Stimulated activated CD8-positive, alpha-beta memory T cell treated with anti-CD3 and anti-CD28 coated beads, Interleukin-12 subunit alpha, Interleukin-12 subunit beta, amount 100 ng/mL, for 24 hours (primary cell): Measurements from ENCODE around the gene WFDC1.

Source experiments
- DNase-seq: peaks from one replicate; pipeline ENCODE4 v3.0.0-alpha.2; 2020; ENCODE audit errors: extremely low read depth

Gene WFDC1

GRCh38 chr16:84272740-84273320, 21.8 kb upstream of the WFDC1 start:
- no peak for DNase-seq

GRCh38 chr16:84274515-84274914, 20.2 kb upstream of the WFDC1 start:
- no peak for DNase-seq

DNA sequence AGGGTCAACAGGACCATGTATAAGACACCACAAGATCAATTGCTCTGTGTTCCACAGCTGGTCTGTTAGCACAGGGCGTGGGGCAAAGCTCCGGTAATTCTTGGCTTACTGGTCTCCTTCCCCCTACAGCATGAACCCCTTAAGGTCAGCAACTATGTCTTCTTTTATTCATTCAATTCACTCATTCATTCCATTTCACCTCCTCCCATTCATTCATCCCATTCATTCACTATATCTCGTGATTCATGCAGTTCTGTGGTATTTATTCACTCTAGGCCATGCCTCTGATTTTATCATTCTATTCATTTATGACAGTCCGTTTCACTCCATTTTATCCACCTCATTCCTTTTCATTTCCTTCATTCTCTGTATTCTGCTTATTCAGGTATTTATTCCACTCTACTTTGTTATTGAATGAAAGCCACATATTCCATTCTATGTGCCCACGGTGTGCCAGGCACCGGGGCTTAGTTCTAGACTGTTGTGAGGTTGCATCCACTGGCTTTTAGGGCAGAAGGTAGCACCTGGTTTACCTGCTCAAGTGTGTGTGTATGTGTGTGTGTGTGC, 19.0 kb upstream of the WFDC1 start:
- DNase-seq, result no peak

DNA sequence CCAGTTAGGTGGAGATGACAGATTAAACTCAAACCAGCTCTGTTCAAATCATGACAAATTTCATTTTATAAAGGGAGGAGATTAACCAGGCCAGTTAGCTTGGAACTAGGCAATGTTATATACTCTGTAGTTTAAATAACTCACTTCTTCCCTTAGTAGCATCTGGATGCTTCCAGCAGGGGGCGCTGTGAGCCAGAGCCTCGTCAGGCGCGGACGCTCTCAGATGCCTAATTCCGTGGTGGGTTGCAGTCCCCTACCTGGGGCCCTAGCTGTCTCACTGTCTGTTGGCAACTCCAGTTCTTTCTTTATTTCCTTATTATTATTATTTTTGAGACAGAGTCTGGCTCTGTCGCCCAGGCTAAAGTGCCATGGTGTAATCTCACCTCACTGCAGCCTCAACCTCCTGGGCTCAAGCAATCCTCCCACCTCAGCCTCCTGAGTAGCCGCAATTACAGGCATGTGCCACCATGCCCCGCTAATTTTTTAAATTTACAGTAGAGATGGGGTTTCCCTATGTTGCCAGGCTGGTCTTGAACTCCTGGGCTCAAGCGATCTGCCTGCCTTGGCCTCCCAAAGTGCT, 17.3 kb upstream of the WFDC1 start:
- peak; percentile 33 for DNase-seq

DNA sequence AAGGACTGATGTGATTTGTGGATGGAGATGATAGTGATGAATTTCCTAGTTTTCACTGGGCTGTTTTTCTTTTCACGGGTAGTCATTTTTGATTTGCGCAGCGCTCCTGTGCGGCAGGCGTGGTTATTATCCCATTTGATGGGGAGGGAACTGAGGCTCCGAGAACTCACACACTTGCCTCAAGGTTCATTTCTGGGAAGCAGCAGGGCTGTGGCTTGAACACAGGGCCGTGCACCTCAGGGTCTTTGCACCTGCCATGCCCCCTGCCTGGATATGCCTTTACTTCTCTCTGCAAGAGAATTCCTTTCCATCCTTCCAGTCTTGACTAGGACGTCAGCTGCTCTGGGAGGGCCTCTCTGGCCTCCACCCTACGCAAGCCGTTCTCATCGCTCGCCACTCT, 16.3 kb upstream of the WFDC1 start:
- no peak for DNase-seq

DNA sequence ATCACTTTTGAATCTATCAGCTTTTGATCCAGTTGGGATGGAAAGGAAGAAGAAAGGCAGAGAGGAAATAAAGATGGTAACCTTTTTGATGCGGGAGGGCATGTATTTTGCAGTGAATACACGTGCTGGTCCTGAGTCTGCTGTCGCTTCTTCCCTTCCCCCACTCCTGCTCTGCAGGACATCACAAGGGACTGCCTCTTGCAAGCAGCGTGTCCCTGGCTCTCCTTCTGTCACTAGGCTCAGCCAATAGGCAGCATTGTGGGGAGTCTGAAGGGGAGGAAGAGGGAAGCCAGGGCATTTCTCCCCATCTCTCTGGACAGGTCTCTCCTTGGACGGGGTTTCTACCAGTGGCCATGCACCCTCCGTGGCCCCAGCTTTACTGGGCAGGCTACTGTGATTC, 15.7 kb upstream of the WFDC1 start:
- no peak for DNase-seq

DNA sequence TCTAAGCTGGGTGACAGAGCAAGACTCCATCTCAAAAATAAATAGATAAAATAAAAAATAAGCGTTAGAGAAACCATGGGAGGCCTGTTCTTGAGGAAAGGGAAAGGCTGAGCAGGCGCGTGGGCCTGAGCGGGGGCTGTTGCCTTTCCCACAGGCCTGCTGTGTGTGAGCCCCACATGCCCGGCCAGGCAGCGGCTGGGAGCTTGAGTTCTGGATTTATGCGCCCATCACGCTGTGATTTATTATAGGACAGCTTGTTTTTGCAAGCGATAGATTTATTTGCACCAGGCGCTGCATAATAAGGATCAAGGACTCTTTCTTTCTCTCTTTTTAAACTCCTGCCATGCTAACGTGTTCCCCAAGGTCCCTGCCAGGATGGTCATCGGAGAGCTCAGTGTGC, 14.8 kb upstream of the WFDC1 start:
- DNase-seq, result no peak

DNA sequence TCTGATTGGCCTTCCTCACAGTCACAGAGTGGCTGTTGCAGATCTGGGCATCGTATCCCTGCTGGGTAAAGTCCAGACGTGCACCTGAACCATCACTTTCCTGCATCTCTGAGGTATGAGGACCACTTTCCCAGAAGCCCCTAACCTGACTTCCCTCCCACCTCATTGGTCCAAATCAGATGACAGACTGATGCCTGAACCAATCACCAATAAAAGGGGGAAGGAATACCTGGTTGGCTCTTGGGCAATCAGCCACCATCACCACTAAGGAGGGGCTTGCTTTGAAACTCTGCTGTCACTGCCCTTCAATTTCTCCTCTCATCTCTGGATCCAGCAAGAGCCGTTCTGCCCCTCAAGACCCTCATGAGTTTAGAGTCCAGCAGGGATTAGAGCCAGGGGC, 13.6 kb upstream of the WFDC1 start:
- DNase-seq, result no peak

GRCh38 chr16:84282533-84282932, 12.1 kb upstream of the WFDC1 start:
- no peak for DNase-seq

GRCh38 chr16:84283314-84284153, 11.1 kb upstream of the WFDC1 start:
- DNase-seq, result no peak

DNA sequence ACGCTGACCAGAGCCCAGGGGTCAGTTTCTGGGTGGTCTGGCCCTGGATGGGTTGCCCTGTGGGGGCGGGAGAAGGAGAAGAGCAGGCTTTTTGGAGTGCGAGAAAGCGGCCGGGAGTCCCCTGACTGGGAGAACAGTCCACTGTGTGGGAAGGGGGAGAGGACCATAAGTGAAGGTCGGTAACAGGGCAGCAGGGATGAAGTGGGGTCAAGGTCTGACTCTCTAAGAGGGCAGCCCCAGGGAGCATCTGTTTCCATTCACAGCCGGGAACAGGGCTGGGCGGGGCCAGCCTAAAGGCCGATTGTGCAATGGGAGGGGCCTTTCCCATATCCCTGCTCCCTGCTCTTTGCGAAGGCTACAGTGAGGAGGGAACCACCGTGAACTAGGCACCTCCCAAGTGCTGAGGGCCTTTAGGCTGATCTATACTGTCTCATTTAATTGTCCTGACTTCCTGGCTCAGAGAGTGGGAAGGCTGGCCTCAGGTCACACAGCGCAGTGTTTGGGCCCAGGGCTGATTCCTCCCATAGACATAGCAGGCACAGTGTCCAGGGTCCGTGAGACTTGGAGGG, 10.4 kb upstream of the WFDC1 start:
- no peak for DNase-seq

DNA sequence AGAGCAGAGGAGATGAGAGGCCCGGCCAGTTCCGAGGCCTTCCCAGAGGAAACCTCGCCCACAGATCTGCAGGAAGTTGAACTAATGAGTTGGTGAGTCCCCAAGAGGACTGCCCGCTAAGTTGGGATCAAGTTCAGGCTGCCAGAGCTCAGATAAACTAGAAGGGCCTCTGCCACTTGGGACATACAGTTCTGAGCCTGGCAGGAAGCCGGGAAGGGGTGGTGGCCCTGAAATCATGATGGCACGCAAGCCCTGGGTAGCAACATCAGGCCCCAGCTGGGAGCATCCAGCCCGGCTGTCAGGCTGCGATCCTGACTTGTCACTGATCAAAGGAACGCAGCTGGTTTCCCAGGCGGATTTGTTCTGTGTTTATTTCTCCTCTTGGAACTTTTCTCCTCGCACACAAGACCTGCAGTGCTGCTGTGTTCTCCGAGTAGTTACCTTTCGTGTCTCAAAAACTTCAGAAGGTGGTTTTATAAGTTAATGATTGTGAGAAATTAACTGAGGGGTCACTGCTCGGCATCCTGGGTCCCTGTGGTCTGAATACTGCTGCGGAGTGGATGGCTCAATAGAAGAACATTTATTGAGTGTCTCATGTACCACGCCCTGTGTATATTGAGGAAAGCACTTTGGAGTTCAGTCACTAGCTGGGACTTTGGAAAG, 8.0 kb upstream of the WFDC1 start:
- no peak for DNase-seq

- no peak for DNase-seq
Measured at GRCh38 chr16:84288902-84289301, 5.8 kb upstream of the WFDC1 start.

DNA sequence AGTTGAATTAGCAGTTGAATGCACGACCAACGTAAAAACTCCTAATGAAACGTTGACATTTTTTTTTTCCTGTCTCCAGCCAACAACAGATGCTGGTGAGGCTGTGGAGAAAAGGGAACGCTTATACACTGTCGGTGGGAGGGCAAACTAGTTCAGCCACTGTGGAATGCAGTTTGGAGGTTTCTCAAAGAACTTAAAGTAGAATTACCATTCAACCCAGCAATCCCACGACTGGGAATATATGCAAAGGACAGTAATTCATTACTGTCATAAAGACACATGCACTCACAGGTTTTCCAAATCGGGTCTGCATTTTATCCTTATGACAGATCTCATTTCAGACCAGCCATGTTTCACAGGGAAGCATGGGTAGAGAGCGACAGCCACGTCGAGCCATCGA, 3.5 kb upstream of the WFDC1 start:
- no peak for DNase-seq

DNA sequence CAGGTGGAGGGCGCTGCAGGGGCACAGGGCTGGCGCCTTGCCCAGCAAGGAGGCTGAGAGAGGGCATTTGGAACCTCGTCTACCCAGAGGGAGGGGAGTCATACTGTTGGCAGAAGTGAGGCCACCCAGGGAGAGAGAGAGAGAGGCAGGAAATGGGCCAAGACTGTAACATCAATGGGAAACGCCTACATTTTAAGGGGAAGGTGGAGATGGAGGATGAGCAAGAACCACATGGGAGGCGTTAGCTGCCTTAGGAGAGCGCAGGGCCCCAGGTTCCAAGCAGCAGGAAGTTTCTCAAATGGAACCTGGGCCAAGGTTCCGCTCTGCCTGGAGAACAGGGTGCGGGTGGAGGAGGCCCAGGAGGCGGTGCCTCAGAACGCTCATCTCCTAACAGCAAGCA, 2.7 kb upstream of the WFDC1 start:
- DNase-seq, result no peak

- DNase-seq, result no peak
Measured at GRCh38 chr16:84293406-84293805, 1.3 kb upstream of the WFDC1 start.

GRCh38 chr16:84294117-84294516, 561 bp upstream of the WFDC1 start:
- no peak for DNase-seq

- no peak for DNase-seq
Measured at GRCh38 chr16:84295203-84295860, 654 bp downstream of the WFDC1 start.

- no peak for DNase-seq
Measured at GRCh38 chr16:84298376-84298899, 3.8 kb downstream of the WFDC1 start.

- no peak for DNase-seq
Measured at GRCh38 chr16:84299734-84300440, 5.2 kb downstream of the WFDC1 start.
